Stimulated activated CD4-positive, alpha-beta T cell treated with anti-CD3 and anti-CD28 coated beads, Interleukin-15, amount 100 ng/mL, for 1 hour (primary cell): Measurements from ENCODE around the gene LPCAT1.

Experiments
- DNase-seq, 2 donors: peaks; one replicate each; pipeline ENCODE4 v3.0.0-alpha.2; 2020; ENCODE audit warnings: low read depth in 1 of 2, low spot score in 1 of 2

LPCAT1 gene

DNA sequence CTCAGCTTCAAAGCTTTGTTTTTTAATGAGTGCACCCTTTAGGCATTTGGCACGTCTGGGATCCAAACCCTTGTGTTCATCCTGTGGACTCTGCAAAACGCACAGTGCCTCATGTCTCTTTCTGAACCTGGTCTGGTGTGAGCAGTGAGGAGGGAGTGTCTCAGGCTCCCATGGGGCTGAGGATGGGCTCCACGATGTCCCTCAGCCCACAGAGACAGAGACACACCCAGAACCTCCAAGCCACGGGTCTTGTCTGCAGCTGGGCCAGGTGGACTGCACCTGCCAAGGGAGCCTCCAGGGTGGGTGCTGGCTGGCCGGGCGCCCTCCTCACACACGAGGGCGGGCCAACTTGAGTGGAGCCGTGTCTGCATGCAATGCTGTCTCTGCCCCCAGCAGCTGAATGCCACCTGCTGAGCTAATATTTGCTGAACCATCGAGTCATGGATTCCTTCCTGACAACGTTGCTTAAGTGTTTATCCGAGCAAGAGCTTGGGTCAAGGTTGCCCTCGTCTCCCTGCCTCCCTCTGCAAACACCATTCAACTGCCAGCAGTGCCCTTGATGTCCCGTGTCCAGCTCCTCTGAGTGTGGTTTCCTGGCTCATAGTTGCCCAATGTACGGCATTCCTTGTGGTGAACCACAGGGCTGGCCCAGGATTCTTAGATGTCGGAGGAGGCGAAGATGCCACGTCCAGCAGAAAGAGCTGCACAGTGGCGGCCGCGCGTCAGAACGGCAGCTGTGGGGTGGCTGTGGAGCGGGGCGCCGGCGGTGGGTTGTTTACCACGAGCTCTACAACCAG, 31.4 kb upstream of the LPCAT1 start:
- no peak for DNase-seq

DNA sequence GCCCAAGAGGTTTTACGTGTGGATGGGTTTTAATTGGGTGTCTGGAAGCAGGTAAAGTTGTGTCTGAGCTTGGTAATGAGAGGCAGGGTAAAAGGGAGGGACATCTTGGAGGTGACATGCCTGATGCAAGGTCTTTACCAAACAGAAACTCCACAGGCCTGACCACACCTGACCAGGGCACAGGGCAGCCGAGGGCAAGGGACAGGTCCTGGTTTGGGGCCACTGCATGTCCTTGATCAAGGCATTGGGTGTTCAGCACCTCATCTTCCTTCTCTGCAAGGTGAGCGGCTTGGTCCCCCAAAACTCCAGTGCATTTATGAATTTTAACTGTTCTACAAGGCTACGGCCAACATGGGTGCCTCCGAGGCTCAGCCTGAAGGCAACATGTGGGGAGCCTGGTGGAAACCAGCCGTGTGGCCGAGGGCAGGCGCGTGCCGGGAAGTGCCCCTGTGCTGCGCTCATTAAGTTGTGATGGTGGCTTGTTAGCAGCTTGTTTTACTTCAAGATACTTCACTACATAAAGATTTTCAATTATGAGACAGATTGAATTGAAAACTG, 30.7 kb upstream of the LPCAT1 start:
- DNase-seq = no peak

DNA sequence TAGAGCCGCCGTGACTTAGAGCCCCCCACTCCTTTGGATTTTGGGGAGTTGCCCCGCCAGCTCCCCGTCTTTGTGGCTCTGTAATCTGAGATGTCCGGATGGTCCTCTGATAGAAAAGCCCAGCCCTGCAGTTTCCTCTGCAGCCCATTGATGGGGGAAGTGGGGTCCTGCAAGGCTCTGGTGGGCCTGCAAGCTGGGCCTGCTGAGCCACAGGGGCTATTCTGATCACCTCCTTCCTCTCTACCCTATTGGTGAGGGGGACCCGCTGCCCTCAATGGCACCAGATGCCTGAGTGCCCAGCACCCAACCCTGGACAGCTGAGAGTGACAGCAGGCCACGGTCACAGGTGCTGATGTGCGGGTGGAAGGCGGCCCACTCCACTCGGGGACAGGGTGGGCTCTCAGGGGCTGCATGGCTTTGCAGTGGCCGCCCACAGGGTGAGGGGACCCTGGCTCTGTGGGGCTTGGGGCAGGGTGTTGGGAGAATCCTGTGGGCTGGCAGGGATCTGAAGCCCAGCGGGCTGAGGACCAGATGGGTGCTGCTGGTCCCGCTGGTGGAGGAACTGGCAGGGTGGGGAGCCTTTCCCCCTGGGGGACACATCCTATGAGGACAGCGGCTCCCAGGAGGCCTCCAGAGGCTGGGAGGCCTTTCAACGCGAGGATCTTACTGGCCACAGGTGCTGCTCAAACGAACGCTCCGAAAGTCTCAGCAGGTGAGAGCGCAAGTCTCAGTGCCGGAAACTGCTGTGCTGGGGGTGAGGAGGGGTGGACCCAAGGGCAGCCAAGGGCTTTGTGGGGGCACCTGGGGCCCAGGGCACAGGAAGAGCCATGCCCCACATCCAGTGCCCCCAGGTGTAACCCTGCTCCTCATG, 30.0 kb upstream of the LPCAT1 start:
- DNase-seq = no peak

- no peak for DNase-seq
Measured at GRCh38 chr5:1552521-1553255, 28.9 kb upstream of the LPCAT1 start.

GRCh38 chr5:1551426-1552301, 27.9 kb upstream of the LPCAT1 start:
- DNase-seq = no peak

GRCh38 chr5:1550287-1551076, 26.7 kb upstream of the LPCAT1 start:
- DNase-seq = no peak

DNA sequence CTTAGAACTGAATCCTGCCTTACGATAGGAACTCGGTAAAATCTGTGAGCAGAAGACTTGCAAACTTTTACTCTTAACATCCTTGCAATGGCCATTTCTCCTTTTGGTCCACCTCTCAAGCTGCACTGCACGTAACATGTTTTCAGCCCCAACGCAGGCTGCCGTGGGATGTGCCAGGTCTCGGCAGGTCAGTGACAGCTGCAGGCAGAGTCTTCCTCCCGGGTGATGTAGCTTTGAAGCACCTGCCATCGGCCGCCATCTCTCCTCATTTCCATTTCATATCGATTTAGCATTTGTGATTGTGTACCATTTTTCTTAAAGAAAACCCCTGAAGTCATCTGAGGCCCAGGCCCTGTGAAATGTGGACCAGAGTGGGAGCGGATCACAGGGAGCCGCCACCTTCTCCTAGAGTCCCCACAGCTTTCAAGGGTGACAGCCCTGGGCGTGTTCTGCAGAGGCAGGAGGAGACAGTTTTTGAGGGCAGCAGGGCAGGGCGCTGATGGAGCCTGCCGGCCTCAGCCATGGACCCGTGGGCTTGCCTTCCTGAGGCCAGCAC, 25.8 kb upstream of the LPCAT1 start:
- DNase-seq = no peak

- DNase-seq = no peak
Measured at GRCh38 chr5:1548702-1549474, 25.1 kb upstream of the LPCAT1 start.

DNA sequence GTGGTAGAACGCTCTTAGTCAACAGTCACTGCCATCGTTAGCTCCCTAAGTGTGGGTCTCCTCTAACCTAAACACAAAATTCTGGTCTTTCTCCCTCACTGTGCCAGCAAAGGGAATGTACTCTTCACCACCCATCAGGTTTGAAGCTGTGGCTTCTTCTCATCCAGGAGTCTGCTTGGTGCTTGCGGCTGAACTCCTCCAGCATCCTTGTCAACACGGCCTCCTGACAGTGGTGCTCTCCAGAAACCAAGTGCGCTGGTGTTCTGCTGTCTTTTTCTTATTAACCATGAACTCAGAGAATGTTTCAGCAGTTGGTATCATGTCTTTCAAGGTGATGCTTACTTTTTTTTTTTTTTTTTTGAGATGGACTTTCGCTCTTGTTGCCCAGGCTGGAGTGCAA, 23.9 kb upstream of the LPCAT1 start:
- no peak for DNase-seq

- DNase-seq = no peak
Measured at GRCh38 chr5:1547236-1547635, 23.5 kb upstream of the LPCAT1 start.

- DNase-seq = no peak
Measured at GRCh38 chr5:1546556-1546955, 22.8 kb upstream of the LPCAT1 start.

DNA sequence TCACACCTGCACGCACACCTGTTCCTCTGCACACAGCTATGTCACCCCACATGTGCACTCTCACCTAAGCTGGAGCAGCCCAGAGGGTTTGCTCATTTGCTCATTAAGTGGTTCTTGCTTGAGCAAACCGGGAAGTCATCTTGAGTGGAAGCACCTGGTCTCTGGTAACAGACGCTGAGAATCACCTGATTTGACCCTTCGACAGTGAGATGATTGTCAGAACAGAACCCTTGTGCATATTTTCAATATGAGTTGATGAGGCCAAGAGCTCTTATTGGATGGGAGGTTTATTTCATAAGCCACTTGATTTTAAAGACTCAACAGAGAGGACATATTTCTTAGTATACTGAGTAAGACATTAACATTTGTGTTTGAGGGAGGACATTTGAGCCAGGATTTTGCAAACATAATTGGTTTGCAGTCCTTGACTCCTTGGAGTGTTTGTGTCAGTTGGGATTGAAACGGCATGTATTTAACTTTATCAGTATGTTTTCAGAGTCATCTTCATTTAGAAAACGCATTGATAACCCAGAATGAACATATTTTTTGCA, 22.1 kb upstream of the LPCAT1 start:
- DNase-seq = no peak

DNA sequence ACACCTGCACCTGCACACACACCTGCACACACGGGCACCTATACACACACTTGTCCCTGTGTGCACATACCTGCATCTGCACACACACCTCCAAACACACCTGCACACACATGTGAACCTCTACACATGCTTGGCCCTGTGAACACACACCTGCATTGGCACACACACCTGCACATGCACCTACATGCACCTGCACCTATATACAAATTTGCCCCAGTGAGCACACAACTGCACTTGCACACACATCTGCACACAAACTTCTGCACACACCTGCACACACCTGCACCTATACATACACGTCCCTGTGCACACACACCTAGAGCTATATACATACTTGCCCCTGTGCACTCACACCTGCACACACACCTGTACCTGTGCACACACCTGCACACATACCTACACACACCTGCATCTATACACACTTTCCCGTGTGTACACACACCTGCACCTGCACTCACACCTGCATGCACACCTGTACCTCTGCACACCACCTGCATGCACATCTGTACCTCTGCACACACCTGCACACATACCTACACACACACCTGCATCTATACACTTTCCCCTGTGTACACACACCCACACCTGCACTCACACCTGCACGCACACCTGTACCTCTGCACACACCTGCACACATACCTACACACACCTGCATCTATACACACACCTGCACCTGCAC, 21.5 kb upstream of the LPCAT1 start:
- DNase-seq = no peak

DNA sequence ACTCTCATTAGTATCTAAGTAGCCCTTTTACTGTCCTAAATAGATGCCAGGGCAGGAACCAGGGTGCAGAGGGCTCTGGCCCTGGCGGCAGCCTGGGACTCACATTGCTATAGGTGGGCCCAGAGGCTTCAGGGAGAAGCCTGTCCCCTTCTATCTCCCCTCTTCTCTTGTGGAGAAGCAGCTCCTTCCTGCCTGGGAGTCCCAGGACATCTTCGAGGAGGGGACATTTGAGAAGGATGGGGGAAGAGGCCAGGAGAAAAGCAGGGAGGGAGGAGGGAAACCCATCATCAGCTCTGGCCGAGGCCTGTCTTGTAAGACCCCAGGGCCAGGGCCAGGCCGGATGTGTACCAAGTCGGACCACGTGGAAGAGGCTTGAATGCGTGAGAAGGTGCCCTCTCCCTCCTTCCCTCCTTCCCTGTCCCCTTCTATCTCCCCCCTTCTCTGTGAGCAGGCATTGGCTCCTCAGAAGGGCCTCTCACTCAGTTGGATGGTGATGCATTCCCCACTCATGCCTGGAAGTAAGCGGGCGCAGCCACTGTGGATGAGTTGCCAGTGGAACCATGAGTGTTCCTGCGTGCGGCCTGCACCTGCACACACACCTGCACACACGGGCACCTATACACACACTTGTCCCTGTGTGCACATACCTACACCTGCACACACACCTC, 20.7 kb upstream of the LPCAT1 start:
- DNase-seq = no peak

DNA sequence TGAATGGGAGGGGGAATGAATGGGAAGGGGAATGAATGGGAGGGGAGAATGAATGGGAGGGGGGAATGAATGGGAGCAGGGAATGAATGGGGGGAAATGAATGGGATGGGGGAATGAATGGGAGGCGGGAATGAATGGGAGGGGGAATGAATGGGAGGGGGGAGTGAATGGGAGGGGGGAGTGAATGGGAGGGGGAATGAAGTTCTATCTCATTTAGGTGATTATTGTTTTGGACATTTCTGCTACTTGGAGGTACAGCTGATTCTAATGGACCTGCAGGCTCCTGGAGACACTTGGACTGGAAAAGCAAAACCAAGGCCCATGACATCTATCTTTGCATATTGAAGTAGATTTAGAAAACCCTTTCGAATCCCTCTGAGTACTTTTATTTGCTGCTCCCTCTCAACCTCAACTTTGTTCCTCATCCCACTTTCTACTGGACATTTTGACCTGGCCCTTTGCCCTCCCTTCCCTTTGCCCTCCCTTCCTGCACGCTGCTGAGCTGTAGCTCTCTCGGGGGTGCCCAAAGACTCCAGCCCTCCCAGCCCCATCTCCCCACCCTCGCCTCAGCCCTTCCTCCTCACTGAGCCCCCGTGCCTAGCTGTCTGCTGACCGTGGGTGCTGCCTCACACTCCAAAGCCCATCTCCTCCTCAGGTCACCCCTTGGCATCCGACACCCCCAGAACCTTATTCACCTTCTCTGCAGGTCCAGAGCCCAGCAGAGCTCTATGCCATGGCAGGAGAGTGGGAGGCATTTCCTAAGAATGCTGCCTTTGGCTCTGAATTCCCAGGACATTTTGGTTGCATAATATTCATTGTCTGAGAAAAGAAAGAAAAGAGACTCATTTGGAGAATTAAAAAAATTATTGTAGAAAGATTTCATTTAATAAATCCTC, 19.9 kb upstream of the LPCAT1 start:
- DNase-seq = no peak

- no peak for DNase-seq
Measured at GRCh38 chr5:1542781-1543180, 19.0 kb upstream of the LPCAT1 start.
